C1 segment of cervical spinal cord (tissue), 14 donors: ENCODE results near the gene PTGR2.
A peak's percentile ranks its signal among the peaks of the same experiment; 100 is the strongest.
"Not testable (repeated sequence)": the region's sequence is repeated elsewhere in the genome, so short reads cannot be mapped to it uniquely, and the experiment has no call there.

ENCODE experiments used
- DNase-seq, 14 donors: peaks; one replicate each; lab custom pipeline; 2025; lab: John Stamatoyannopoulos, UW

PTGR2 gene

DNA sequence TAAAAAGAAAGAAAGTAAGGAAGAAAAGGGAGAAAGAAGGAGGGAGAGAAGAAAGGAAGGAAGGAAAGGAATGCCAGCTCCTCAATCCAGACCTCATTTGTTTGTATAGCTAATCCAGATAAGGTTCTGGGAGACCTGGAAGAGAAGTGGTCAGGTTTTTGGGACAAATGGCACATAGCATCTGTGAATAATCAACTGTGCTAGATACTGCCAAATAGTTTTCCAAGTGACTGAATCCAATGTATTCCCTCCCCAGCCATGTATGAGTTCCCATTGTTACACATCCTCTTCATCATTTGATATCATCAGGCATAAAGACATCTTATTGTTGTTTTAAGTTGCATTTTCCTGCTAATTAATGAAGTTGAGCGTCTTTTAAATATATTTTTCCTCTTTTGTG, 18.6 kb upstream of the PTGR2 start:
- peak in 1 of 14 donors; percentile 73 for DNase-seq

DNA sequence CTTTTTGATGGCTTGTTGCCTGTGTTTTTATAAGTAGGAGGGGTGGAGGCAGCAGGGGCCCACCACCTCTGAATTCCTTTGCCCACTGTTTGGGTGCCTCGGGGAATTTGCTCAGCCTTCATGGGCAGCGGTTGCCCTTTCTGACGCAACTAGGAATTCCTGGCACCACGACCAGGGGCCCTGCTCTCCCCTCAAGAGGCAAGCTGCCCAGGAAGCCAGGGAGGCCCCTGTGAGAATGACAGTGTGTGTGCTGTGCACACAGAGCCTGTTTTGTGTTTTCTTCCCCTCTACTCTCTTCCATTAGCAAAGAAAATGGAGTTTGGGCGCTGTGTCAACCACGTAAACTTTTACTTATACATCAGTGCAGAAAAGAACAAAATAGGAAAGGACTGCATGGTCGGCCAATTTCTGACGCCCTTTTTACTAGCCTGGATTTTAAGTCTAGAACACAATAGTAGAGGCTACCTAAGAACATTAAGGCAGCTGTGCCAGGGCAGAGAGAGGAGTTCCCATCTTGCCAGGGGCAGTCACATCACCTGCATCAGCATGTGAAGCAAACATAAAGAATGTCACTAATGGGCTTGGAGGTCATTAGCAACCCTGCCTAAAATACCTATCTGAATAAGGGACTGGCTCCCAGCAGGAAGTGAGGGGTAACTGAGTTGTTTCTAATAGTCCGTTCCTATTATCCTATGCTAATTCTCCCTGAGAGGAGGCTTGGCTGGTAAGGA, 17.9 kb upstream of the PTGR2 start:
- DNase-seq, result peak in 9 of 14 donors; percentile 9 to 60 (median 20)

DNA sequence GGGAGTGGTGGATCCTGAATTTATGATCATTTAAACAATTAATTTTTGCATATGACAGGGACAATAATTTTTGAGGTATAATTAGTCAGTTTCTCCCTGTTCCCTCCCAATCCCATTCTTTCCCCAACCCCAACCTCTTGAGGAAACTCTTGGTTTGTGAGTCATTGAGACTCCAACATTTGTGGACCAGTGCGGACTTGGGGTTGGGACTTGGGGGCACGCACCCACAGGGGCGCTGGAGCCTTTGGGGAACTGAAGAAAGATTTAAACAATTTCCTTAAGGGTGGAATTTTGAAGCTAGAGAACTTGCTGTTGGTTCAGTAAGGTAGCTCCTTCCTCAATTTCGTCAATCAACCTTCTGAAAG, 17.4 kb upstream of the PTGR2 start:
- DNase-seq, result no peak

DNA sequence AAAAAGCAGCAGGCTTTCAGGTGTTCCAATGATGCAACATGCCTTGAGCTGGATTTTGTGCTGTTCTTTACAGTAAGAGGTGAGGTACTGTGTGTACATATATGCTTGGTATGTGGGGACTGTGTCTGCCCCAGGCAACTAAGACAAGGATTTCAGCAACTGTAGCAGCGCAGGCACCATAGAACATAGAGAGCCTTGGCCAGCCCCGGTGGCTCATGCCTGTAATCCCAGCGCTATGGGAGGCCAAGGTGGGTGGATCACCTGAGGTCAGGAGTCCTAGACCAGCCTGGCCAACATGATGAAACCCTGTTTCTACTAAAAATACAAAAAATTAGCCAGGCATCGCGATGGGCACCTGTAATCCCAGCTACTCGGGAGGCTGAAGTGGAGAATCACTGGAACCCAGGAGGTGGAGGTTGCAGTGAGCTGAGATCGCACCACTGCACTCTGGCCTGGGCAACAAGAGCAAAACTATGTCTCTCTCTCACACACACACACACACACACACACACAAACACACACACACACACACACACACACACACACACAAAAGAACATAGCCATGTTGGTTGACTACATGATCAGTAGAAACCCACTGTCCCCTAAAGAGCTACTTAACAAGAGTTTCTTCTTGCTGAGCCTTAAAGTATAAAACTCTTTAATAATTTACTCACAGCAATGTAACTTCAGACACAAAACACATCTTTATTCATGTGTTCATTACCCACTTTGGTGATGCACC, 13.2 kb upstream of the PTGR2 start:
- DNase-seq, result not testable (repeated sequence)

DNA sequence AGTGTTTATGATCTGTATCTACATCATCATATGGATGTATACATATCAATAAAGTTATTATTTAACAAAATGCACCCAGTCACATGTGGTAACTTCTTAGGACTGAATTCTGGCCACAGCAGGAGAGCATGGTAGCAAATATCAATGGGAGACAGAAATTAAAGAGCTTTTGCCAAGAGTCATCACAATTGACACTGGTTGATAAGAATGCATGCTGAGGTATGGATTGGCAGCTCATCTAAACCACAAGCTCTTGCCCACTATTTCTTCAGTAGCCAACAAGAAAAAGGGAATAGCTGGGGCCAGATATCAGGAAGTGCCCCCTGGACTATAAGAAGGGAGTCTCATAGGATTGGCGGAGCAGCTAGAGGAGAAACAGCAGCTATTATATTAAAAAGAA, 9.4 kb upstream of the PTGR2 start:
- DNase-seq, result no peak

DNA sequence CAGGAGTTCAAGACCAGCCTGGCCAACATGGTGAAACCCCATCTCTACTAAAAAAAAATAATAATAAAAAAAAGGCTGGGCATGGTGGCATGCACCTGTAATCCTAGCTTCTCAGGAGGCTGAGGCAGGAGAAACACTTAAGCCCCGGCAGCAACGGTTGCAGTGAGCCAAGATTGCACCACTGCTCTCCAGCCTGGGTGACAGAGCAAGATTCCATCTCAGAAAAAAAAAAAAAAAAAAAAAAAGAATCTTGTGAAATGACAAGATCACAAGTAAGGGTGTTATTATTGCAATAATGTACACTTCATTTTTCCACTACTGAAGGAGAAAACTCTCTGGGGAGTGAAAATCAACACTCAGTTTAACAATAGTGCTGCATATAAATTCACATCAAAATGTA, 8.8 kb upstream of the PTGR2 start:
- no peak for DNase-seq

DNA sequence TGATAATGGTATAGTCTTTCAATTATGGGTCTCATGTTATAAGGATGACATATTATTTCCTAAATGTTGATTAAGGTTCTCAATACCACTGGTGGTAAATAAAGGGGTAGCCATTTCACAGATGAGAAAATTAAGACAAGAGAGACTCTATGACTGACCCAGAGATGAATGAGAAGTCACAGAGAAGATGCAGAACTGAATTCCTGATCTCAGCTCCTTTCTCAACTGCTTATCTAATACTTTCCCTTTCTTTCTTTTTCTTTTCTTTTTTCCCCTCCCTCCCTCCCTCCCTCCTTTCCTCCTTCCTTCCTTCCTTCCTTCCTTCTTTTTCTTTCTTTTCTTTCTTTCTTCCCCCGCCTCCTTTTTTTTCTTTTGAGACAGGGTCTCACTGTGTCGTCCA, 8.3 kb upstream of the PTGR2 start:
- DNase-seq, result no peak

DNA sequence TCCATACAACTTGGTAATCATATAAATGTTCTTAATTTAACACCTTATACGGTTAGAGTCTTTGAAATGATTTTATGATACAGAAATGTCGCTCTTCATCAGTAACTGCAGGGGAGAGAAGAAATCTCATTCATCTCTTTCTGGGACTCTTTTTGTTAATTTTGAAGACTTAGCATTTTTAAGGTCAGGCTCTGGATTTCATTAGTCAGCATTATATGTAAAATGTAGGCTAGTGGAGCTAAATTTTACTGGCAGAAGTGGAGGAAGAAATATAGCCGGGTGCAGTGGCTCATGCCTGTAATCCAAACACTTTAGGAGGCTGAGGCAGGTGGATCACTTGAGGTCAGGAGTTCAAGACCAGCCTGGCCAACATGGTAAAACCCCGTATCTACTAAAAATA, 4.7 kb upstream of the PTGR2 start:
- no peak for DNase-seq

DNA sequence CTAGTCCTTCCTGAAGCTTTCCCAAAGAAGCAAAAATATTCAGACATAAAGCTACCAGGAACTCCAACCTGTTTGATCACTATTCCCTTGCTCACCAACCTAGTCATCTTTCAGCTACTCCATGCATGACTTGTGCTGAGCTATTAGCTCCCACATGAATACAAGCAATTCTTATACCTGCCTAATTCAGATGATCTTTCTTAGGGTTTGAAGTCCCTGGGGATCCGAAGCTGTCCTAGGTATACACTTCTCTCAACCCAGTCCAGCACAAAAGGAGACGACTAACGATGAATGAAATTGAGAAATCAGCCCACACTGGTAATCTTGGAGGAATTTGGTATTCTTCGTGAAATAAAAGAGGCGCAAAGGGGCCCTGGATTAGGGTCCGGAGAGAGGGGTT, 631 bp upstream of the PTGR2 start:
- peak in 1 of 14 donors; percentile 5 for DNase-seq

DNA sequence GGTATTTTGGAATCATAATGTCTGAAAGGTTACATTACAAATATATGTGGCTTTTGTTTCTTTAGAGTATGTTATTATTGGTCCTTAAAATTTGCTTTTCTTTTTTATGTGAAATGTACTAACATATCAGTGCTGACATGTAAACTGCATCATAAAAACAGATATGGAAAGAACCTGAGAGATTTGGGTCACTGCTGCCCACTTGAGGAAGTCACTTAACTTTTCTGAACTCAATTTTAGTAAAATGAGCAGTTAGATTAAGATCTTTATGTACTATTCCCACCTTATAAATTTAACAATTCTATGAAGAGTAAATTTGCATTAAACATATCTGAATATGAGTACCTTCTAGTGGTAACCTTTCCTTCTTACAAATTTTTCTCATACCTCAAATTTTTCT, 7.5 kb downstream of the PTGR2 start:
- no peak for DNase-seq

DNA sequence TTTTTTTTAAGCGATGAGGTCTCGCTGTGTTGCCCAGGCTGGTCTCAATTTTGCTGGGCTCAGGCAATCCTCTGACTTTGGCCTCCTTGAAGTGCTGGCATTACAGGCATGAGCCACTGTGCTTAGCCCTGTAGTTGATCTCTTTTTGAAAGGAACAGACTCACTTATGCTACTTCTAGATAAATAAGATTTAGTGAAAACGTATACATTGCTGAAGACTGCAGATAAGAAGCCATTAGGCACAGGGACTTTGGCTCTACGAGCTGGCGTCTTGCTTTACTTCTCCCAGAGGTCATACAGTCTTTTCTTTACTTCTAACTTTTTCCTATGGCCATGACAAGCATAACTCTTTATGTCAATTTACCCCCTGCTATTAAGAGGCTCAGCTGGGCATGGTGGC, 9.4 kb downstream of the PTGR2 start:
- DNase-seq, result no peak

DNA sequence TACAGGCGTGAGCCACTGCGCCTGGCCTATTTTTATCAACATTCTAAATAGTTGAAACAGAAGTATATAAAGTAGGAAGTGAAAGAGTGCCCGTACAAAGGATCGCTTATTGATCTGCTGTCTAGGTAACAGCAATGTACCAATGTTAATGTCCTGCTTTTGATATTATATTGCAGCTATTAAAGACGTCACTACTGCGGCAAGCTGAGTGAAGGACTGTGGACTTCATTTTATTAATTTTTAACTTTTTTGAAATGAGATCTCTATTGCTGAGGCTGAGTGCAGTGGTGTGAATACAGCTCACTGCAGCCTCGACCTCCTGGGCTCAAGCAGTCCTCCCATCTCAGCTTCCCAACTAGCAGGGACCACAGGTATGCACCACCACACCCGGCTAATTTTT, 10.8 kb downstream of the PTGR2 start:
- no peak for DNase-seq

DNA sequence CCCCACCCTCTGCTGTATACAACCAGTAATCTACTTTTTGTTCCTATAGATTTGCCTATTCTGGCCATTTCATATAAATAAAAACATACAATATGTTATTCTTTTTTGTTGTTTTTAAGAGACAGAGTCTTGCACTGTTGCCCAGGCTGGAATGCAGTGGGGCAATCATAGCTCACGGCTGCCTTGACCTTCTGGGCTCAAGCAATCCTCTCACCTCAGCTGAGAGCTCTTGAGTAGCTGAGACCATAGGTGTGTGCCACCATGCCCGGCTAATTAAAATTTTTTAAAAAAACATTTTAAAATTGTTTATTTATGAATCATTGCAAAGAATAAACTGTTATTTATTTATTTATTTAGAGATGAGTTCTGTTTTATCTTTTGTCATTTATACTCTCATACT, 11.6 kb downstream of the PTGR2 start:
- DNase-seq, result no peak

DNA sequence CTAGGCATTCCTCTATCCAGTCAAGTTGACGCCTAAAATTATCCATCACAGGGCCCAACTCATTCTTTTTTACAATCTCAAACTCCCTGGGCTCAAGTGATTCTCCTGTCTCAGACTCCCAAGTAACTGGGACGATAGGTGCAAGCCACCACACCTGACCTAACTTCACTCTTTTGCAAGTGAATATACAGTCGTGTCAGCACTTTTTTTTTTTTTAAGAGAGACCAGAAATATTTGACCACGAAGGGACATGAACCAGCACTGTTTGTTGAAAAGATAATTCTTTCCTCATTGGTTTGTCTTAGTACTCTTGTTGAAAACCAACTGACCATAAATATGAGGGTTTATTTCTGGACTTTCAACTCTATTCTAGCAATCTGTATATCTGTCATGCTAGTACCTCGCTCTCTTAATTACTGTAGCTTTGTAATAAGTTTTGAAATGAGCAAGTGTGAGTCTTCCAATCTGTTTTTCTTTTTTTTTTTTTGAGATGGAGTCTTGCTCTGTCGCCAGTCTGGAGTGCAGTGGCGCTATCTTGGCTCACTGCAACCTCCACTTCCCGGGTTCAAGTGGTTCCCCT, 14.0 kb downstream of the PTGR2 start:
- no peak for DNase-seq

DNA sequence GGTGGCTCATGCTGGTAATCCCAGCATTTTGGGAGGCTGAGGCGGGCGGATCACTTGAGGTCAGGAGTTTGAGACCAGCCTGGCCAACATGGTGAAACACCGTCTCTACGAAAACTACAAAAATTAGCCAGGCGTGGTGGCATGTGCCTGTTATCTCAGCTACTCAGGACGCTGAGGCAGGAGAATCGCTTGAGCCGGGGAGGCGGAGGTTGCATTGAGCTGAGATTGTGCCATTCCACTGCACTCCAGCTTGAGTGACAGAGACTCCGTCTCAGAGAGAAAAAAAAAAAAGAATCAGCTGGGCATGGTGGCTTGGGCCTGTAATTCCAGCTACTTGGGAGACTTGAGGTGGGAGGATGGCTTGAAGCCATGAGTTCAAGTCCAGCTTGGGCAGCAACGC, 18.1 kb downstream of the PTGR2 start:
- DNase-seq, result not testable (repeated sequence)

DNA sequence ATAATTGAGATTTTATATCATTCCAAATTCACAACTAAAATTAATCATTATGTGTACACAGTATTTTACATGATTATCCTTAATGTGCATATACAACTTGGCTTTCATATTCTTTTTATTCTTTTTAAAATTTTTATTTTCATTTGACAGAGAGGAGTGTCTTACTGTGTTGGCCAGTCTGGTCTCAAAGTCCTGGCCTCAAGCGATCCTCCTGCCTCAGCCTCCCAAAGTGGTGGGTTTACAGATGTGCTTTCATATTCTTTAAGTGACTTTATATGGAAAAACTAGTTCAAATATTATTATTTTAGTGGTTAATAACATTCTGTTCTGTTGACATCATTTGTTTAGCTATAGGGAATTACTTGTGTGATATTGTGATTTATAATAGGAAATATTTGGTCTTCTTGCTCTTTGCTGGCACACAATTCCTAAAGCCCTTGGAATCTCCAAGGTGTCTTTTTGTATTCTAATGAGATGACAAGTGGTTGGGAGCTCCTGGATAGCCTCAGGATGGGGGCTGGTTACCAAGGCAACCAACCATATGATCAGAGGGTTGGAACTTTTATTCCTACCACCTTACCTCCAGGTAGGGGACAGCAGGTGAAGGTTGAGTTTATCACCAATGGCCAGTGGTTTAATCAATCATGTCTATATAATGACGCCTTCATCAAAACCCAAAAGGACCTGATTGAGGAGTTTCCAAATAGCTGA, 19.0 kb downstream of the PTGR2 start:
- DNase-seq, result no peak

DNA sequence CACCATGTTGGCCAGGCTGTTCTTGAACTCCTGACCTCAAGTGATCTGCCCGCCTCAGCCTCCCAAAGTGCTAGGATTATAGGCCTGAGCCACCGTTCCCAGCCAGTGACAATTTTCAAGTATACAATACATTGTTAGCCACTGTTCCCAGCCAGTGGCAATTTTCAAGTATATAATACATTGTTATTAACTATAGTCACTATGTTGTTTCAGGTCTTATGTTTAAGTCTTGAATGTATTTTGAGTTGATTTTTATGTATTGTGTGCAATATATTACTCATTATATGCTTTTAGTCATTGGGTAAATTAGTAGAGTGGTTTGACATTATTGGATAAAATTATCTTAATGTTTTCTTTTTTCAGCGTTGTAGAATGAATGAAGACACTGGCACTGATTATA, 22.0 kb downstream of the PTGR2 start:
- no peak for DNase-seq

DNA sequence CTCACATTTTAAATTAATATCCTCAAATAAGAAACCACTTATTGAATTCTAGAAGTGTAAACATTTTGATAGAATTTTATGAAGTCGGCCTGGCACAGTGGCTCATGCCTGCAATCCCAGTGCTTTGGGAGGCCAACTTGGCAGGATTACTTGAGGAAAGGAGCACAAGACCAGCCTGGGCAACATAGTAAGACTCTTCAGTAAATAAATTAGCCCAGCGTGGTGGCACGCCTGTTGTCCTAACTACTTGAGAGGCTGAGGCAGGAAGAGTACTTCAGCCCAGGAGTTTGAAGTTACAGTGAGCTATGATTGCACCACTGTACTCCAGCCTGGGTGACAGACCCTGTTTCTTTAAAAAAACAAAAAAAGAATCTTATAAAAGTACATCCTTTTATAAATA, 26.2 kb downstream of the PTGR2 start:
- no peak for DNase-seq

DNA sequence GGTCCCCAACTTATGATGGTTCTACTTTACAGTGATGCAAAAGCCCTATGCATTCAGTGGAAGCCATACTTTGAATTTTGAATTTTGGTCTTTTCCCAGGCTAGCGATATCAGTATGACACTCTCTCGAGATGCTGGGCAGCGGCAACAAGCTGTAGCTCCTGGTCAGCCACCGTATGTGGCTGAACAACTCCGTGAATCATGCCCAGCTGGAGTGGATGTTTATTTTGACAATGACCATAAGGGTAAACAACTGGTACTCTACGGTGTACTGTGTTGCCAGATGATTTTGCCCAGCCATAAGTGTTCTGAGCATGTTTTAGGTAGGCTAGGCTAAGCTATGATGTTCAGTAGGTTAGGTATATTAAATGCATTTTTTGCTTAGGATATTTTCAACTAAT, 26.8 kb downstream of the PTGR2 start:
- DNase-seq, result no peak

DNA sequence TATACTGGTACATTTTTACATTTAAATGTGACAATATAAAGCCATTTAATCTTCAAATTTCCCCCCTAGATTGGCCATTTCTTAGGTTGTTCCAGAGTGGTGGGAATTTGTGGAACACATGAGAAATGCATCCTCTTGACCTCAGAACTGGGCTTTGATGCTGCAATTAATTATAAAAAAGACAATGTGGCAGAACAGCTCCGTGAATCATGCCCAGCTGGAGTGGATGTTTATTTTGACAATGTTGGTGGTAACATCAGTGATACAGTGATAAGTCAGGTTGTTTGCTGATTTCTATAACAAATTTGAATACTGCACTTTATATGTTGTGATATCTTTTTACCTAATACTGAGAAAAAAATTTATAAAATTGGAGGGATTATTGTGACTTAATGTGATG, 27.4 kb downstream of the PTGR2 start:
- no peak for DNase-seq

DNA sequence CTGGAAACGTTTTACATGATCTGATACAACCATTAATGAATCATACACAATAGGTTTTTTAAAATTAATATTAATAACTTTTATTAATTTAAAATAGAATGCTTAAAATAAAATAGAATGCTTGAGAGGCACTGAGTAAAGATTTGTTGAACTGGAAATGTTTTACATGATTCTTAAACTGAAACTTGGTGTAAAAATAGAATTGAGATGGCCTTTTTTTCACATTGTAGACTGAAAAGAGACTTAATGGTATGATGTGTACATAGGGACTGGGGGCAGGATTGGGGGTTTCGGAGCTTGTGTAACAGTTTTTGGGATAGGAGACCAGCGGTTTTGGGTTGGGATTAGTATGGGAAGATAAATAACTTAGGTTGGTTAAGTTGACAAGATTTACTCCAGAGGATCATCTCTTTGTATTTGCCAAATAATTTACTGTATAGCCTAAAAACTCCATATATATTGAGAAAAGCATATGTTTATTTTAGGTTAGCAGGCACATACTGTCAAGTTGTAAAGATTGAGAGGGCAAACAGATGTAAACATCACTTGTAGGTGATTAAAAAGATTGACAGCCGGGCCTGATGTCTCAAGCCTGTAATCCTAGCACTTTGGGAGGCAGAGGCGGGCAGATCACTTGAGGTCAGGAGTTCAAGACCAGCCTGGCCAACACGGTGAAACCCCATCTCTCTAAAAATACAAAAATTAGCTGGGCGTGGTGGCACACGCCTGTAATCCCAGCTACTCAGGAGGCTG, 33.0 kb downstream of the PTGR2 start:
- no peak for DNase-seq
